ENCODE results near the gene HTRA1.

The HTRA1 gene

GRCh38 chr10:122560279-122560804 lies 99.0 kb downstream of the HTRA1 start, which contains the start of gene DMBT1:
TSS of gene DMBT1 (plus strand) at chr10:122560754. CDS start at chr10:122560771, 17 bp downstream.
- H3K9me3 Mint-ChIP-seq: no peaks in the 10 kb centered on the region
- no peaks in the 10 kb centered on the region for H3K36me3 Mint-ChIP-seq (ENCODE audit: low read depth)
- no peak within 1 kb of the TSS for H3K27ac Mint-ChIP-seq
- intact Hi-C loops (cut with micrococcal nuclease): no loop called here
- no peaks in the 10 kb centered on the region for H3K4me1 Mint-ChIP-seq (ENCODE audit: low read depth)
- H3K27me3 Mint-ChIP-seq: peaks cover 62% of the 10 kb centered on the region
- no peak within 1 kb of the TSS for H3K4me3 Mint-ChIP-seq

GRCh38 chr10:122561212-122561611 lies 99.9 kb downstream of the HTRA1 start:
- Mint-ChIP-seq H3K27ac (no peak overlapping the region), H3K4me3 (no peak overlapping the region), H3K36me3 (ENCODE audit: low read depth) (no peaks in the 10 kb centered on the region), H3K4me1 (ENCODE audit: low read depth) (no peaks in the 10 kb centered on the region), H3K27me3 (peaks cover 57% of the 10 kb centered on the region), H3K9me3 (no peaks in the 10 kb centered on the region)
- intact Hi-C loops (cut with micrococcal nuclease): no loop called here

GRCh38 chr10:122561792-122562191 lies 100.4 kb downstream of the HTRA1 start:
- no peaks in the 10 kb centered on the region for H3K4me1 Mint-ChIP-seq (ENCODE audit: low read depth)
- peaks cover 51% of the 10 kb centered on the region for H3K27me3 Mint-ChIP-seq
- no peak overlapping the region for H3K27ac Mint-ChIP-seq
- H3K4me3 Mint-ChIP-seq: no peak overlapping the region
- H3K36me3 Mint-ChIP-seq (ENCODE audit: low read depth): no peaks in the 10 kb centered on the region
- intact Hi-C loops (cut with micrococcal nuclease): no loop called here
- H3K9me3 Mint-ChIP-seq: no peaks in the 10 kb centered on the region
